Fibroblast of lung (primary cell): ENCODE measurements around the gene TBCA. TPM values are rescaled to one million over a fixed set of nuclear protein-coding genes. Genes with fewer than 3 reads are reported as not detected.

Experiments used
- DNase-seq, 2 donors: peaks; one replicate each; pipeline versions ENCODE4 v3.0.0 to v3.0.0-alpha.2; 2010; ENCODE audit warnings: low read depth in 2 of 2
- H2AFZ ChIP-seq: 2 replicates; pipeline ENCODE4 v1.5.1; 2012; ENCODE audit warnings: low read length, control low read depth, inconsistent platforms
- H3K27ac ChIP-seq: 2 replicates; pipeline ENCODE4 v1.5.1; 2011; ENCODE audit warnings: low read length, control low read depth; ENCODE audit not compliant: insufficient read depth
- H3K27me3 ChIP-seq: 2 replicates; pipeline ENCODE4 v1.5.1; 2011; ENCODE audit warnings: mild to moderate bottlenecking, low read length; ENCODE audit not compliant: control insufficient read depth, insufficient read depth
- H3K36me3 ChIP-seq: 2 replicates; pipeline ENCODE4 v1.5.1; 2011; ENCODE audit warnings: low read length; ENCODE audit not compliant: control insufficient read depth, insufficient read depth
- H3K4me1 ChIP-seq: 2 replicates; pipeline ENCODE4 v1.5.1; 2011; ENCODE audit warnings: low read length; ENCODE audit not compliant: control insufficient read depth, insufficient read depth; ENCODE audit errors: extremely low read depth
- H3K4me2 ChIP-seq: 2 replicates; pipeline ENCODE4 v1.5.1; 2011; ENCODE audit warnings: low read length, control low read depth; ENCODE audit not compliant: insufficient read depth; ENCODE audit errors: extremely low read depth
- H3K4me3 ChIP-seq, 4 experiments: fragments of 200-600 bp in 1 of 4; sonication (generic) in 1 of 4; replicated peaks in 1 of 4; 2 replicates each; pipeline ENCODE4 v1.5.1; 2011 to 2016; ENCODE audit warnings: low read length in 4 of 4, low read depth in 3 of 4, mild to moderate bottlenecking in 3 of 4, control low read depth in 2 of 4, inconsistent platforms in 1 of 4, mixed read lengths in 1 of 4; ENCODE audit not compliant: insufficient read depth in 1 of 4; ENCODE audit errors: control extremely low read depth in 1 of 4
- H3K79me2 ChIP-seq: 2 replicates; pipeline ENCODE4 v1.5.1; 2012; ENCODE audit warnings: mild to moderate bottlenecking, low read length, inconsistent platforms; ENCODE audit not compliant: control insufficient read depth, insufficient read depth
- H3K9ac ChIP-seq: 2 replicates; pipeline ENCODE4 v1.5.1; 2011; ENCODE audit warnings: mild to moderate bottlenecking, low read length, control low read depth; ENCODE audit not compliant: insufficient read depth
- H3K9me3 ChIP-seq: 2 replicates; pipeline ENCODE4 v1.5.1; 2012; ENCODE audit warnings: low read depth, low read length; ENCODE audit not compliant: control insufficient read depth, insufficient read depth
- H4K20me1 ChIP-seq: 2 replicates; pipeline ENCODE4 v1.5.1; 2011; ENCODE audit warnings: low read length; ENCODE audit not compliant: control insufficient read depth, insufficient read depth; ENCODE audit errors: extremely low read depth
- EZH2 ChIP-seq: IDR thresholded peaks from 2 replicates; pipeline ENCODE4 v1.5.1; 2012; ENCODE audit warnings: low read length, control low read depth, mild to moderate bottlenecking; ENCODE audit errors: missing control alignments
- polyA plus RNA-seq, 2 donors: library from polyadenylated mRNA; depleted of rRNA in 1 of 2; stranded (reverse) in 1 of 2; unstranded in 1 of 2; fragments of >200 nt; gene quantifications; 2 replicates each; pipeline ENCODE4 v1.2.1, GENCODE V29; 2011 to 2012; ENCODE audit warnings: missing spikeins in 1 of 2
- total RNA-seq: library from RNA; depleted of rRNA; stranded (reverse); fragments of >200 nt; gene quantifications from 2 replicates; pipeline ENCODE4 v1.2.1, GENCODE V29; 2014
- TF ChIP-seq, protein P1 (sequence below), 2 donors: IDR thresholded peaks in 1 of 2; conservative IDR thresholded peaks in 1 of 2; 1 replicate in 1 of 2; 2 replicates in 1 of 2; pipeline ENCODE4 v1.5.1; 2011 to 2012; ENCODE audit warnings: low read length in 2 of 2, control low read depth in 1 of 2, inconsistent platforms in 1 of 2, low read depth in 1 of 2, mild to moderate bottlenecking in 1 of 2

The TBCA gene
- total and polyA plus RNA-seq, 2 donors (not counting 1 experiment from before 2014, with no cell fraction given) = 125 to 238 TPM

DNA sequence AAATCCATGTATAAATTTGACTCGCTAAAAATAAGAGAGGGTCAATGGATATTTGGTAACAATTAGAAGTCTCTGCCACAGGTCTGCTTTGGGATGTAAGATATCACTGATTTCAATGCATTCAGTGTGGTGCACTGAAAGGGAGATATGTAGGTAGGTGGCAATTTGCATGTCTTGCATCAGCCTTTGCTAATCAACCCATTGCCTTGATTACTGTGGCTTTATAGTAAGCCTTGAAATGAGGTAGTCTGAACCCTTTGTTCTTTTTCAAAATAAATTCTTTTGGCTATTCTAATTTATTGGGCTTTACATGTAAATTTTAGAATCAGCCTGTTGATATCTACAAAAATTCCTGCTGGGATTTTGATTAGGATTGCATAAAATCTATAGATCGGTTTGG lies 15.8 kb upstream of the TBCA start:
- H3K4me2 ChIP-seq = no peak overlapping the region
- H3K9ac ChIP-seq = no peak overlapping the region
- H2AFZ ChIP-seq = no peak overlapping the region
- H3K9me3 ChIP-seq = no peaks in the 10 kb centered on the region
- no peaks in the 10 kb centered on the region for H3K79me2 ChIP-seq
- H3K27ac ChIP-seq = no peak overlapping the region
- peaks cover 2% of the 10 kb centered on the region for H3K27me3 ChIP-seq
- no peak overlapping the region for H3K4me3 ChIP-seq
- TF ChIP-seq, protein P1, sequence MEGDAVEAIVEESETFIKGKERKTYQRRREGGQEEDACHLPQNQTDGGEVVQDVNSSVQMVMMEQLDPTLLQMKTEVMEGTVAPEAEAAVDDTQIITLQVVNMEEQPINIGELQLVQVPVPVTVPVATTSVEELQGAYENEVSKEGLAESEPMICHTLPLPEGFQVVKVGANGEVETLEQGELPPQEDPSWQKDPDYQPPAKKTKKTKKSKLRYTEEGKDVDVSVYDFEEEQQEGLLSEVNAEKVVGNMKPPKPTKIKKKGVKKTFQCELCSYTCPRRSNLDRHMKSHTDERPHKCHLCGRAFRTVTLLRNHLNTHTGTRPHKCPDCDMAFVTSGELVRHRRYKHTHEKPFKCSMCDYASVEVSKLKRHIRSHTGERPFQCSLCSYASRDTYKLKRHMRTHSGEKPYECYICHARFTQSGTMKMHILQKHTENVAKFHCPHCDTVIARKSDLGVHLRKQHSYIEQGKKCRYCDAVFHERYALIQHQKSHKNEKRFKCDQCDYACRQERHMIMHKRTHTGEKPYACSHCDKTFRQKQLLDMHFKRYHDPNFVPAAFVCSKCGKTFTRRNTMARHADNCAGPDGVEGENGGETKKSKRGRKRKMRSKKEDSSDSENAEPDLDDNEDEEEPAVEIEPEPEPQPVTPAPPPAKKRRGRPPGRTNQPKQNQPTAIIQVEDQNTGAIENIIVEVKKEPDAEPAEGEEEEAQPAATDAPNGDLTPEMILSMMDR (conservative IDR thresholded peaks at IDR 0.05 in 1 of 2, IDR thresholded peaks at IDR 0.05 in 1 of 2; ENCODE audit: low read depth in 1 of 2, low read length in 2 of 2) = no peak
- no peak for TF ChIP-seq EZH2
- no peak for DNase-seq
- no peaks in the 10 kb centered on the region for H4K20me1 ChIP-seq
- no peaks in the 10 kb centered on the region for H3K36me3 ChIP-seq
- no peaks in the 10 kb centered on the region for H3K4me1 ChIP-seq

DNA sequence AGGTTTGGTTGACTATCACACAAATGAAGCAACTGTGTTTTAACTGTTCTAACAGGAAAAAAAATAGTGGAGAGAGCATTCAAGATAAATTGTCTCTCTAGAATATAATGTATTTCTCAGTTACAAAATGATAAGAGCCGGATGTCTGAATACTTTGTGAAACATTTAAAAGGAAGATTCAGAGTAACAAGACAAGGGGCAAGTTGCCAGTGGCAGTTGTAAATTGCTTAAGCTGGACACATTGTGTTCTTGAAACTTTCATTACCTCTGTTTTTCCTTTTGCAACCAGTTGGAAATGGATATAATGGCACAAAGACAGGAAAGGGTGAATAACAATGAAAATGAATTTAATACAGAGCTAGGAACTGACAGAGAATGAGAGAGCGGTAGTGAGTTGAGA lies 15.2 kb upstream of the TBCA start:
- Histone ChIP-seq H2AFZ (no peak overlapping the region), H3K9ac (no peak overlapping the region), H3K27ac (no peak overlapping the region), H3K4me2 (no peak overlapping the region), H3K27me3 (peaks cover 2% of the 10 kb centered on the region), H3K4me1 (no peaks in the 10 kb centered on the region), H3K36me3 (no peaks in the 10 kb centered on the region), H3K9me3 (no peaks in the 10 kb centered on the region), H3K4me3 (no peak overlapping the region), H3K79me2 (no peaks in the 10 kb centered on the region), H4K20me1 (no peaks in the 10 kb centered on the region)
- DNase-seq = no peak
- TF ChIP-seq, protein P1 (conservative IDR thresholded peaks at IDR 0.05 in 1 of 2, IDR thresholded peaks at IDR 0.05 in 1 of 2; ENCODE audit: low read depth in 1 of 2, low read length in 2 of 2) = no peak

DNA sequence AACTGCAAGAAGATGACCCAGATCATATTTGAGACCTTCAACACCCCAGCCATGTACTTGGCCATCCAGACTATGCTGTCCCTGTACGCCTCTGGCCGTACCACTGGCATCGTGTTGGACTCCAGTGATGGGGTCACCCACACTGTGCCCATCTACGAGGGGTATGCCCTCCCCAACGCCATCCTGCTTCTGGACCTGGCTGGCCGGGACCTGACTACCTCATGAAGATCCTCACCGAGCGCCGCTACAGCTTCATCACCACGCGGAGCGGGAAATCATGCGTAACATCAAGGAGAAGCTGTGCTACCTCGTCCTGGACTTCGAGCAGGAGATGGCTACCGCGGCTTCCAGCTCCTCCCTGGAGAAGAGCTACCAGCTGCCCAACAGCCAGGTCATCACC lies 9.1 kb upstream of the TBCA start:
- Histone ChIP-seq H2AFZ (no peak overlapping the region), H4K20me1 (no peaks in the 10 kb centered on the region), H3K36me3 (no peaks in the 10 kb centered on the region), H3K27me3 (no peaks in the 10 kb centered on the region), H3K9me3 (no peaks in the 10 kb centered on the region), H3K4me2 (no peak overlapping the region), H3K79me2 (no peaks in the 10 kb centered on the region), H3K4me3 (no peak overlapping the region), H3K9ac (no peak overlapping the region), H3K27ac (no peak overlapping the region), H3K4me1 (no peaks in the 10 kb centered on the region)
- no peak for DNase-seq
- no peak for TF ChIP-seq EZH2
- TF ChIP-seq, protein P1 (conservative IDR thresholded peaks at IDR 0.05 in 1 of 2, IDR thresholded peaks at IDR 0.05 in 1 of 2; ENCODE audit: low read depth in 1 of 2, low read length in 2 of 2) = no peak
